ENCODE results near the gene AKIRIN1. TPM values are rescaled to one million over a fixed set of nuclear protein-coding genes. Genes with fewer than 3 reads are reported as not detected.
A peak's percentile ranks its signal among the peaks of the same experiment; 100 is the strongest.
"Not testable (repeated sequence)": the region's sequence is repeated elsewhere in the genome, so short reads cannot be mapped to it uniquely, and the experiment has no call there.

AKIRIN1 gene
- total RNA-seq, 2 donors from 2014 or later: 128 to 137 TPM

DNA sequence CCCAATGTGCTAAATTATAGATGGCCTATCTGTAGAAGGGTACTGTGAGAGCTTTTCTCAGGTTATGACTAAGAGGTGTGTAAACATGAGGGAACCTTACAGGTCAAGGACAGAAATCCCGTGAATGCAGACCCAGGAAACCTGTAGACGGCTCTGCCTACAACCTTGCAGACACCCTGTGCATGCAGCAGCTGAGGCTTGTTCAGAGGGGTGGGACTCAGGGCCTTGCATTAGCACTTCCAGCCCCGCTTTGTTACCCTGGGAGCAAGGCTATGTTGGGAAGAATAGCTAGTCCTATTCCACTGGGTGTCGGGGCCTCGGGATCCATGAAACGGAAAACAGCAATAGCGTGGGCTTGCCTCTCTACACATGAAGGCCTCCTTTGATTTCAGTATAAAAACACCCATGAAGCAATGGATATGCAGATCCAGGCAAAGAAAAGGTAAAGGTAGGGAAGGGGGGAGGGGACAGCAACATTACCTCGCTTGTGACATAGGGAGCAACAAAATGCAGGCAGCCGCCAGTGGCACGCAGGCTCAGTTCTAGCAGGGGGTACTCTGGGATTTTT, 25.6 kb downstream of the AKIRIN1 start:
- H3K27me3 ChIP-seq (ENCODE audit: control insufficient read depth, insufficient read depth, low read length, poor library complexity, severe bottlenecking): no peaks in the 10 kb centered on the region
- H3K4me1 ChIP-seq (ENCODE audit: control insufficient read depth, insufficient read depth, low read length): peaks cover 7% of the 10 kb centered on the region
- WGBS, 2 experiments (ENCODE audit: insufficient coverage in 1 of 2, insufficient read length in 1 of 2): 63 to 65% methylated on average over 6 to 10 of the region's 10 CpGs
- no peaks in the 10 kb centered on the region for H3K9me3 ChIP-seq (ENCODE audit: control insufficient read depth, low read length)
- peaks cover 15% of the 10 kb centered on the region for H3K36me3 ChIP-seq (ENCODE audit: control insufficient read depth, insufficient read depth, low read length)
- DNase-seq: peak; percentile 77
- no peak for TF ChIP-seq CTCF (conservative IDR thresholded peaks at IDR 0.05)
- Mint-ChIP-seq H3K27me3 (ENCODE audit: insufficient read depth) (no peaks in the 10 kb centered on the region), H3K4me3 (no peak overlapping the region), H3K4me1 (peaks cover 16% of the 10 kb centered on the region), H3K27ac (peak overlapping the region; percentile 37), H3K9me3 (no peaks in the 10 kb centered on the region), H3K36me3 (ENCODE audit: low read depth) (peaks cover 22% of the 10 kb centered on the region)
- H3K9ac ChIP-seq (ENCODE audit: extremely low read depth, low read length, poor library complexity, severe bottlenecking): no peak overlapping the region
- H3K27ac ChIP-seq (ENCODE audit: low read depth, low read length): no peak overlapping the region
- H3K4me3 ChIP-seq (ENCODE audit: low read length): no peak overlapping the region

- 75 to 84% methylated on average over 5 of the region's 5 CpGs for WGBS, 2 experiments (ENCODE audit: insufficient coverage in 1 of 2, insufficient read length in 1 of 2)
- Mint-ChIP-seq H3K27me3 (ENCODE audit: insufficient read depth) (no peaks in the 10 kb centered on the region), H3K36me3 (ENCODE audit: low read depth) (peaks cover 16% of the 10 kb centered on the region), H3K27ac (peak overlapping the region; percentile 37), H3K9me3 (no peaks in the 10 kb centered on the region), H3K4me3 (no peak overlapping the region), H3K4me1 (peaks cover 16% of the 10 kb centered on the region)
- Histone ChIP-seq H3K4me3 (ENCODE audit: low read length) (no peak overlapping the region), H3K9me3 (ENCODE audit: control insufficient read depth, low read length) (no peaks in the 10 kb centered on the region), H3K9ac (ENCODE audit: extremely low read depth, low read length, poor library complexity, severe bottlenecking) (no peak overlapping the region), H3K4me1 (ENCODE audit: control insufficient read depth, insufficient read depth, low read length) (peaks cover 7% of the 10 kb centered on the region), H3K27me3 (ENCODE audit: control insufficient read depth, insufficient read depth, low read length, poor library complexity, severe bottlenecking) (no peaks in the 10 kb centered on the region), H3K27ac (ENCODE audit: low read depth, low read length) (no peak overlapping the region), H3K36me3 (ENCODE audit: control insufficient read depth, insufficient read depth, low read length) (peaks cover 9% of the 10 kb centered on the region)
- no peak for TF ChIP-seq CTCF (conservative IDR thresholded peaks at IDR 0.05)
- no peak for DNase-seq
Observed at GRCh38 chr1:39017266-39017665, 26.2 kb downstream of the AKIRIN1 start.

GRCh38 chr1:39020494-39020893, 29.4 kb downstream of the AKIRIN1 start:
- not testable (repeated sequence) for H3K27me3 ChIP-seq (ENCODE audit: control insufficient read depth, insufficient read depth, low read length, poor library complexity, severe bottlenecking); DNase-seq; H3K27ac Mint-ChIP-seq; H3K9me3 Mint-ChIP-seq; H3K4me3 Mint-ChIP-seq; H3K9me3 ChIP-seq (ENCODE audit: control insufficient read depth, low read length); H3K36me3 Mint-ChIP-seq (ENCODE audit: low read depth); H3K27ac ChIP-seq (ENCODE audit: low read depth, low read length); H3K9ac ChIP-seq (ENCODE audit: extremely low read depth, low read length, poor library complexity, severe bottlenecking); H3K4me1 ChIP-seq (ENCODE audit: control insufficient read depth, insufficient read depth, low read length); H3K4me3 ChIP-seq (ENCODE audit: low read length); H3K27me3 Mint-ChIP-seq (ENCODE audit: insufficient read depth); H3K36me3 ChIP-seq (ENCODE audit: control insufficient read depth, insufficient read depth, low read length)
- no CpG with 5 or more reads among the region's 1 CpG for WGBS, 2 experiments (ENCODE audit: insufficient coverage in 1 of 2, insufficient read length in 1 of 2)
- H3K4me1 Mint-ChIP-seq: peaks cover 16% of the 10 kb centered on the region

GRCh38 chr1:39021426-39021825, 30.4 kb downstream of the AKIRIN1 start:
- H3K36me3 ChIP-seq (ENCODE audit: control insufficient read depth, insufficient read depth, low read length): no peaks in the 10 kb centered on the region
- TF ChIP-seq CTCF (conservative IDR thresholded peaks at IDR 0.05): no peak
- H3K9ac ChIP-seq (ENCODE audit: extremely low read depth, low read length, poor library complexity, severe bottlenecking): no peak overlapping the region
- H3K27ac Mint-ChIP-seq: no peak overlapping the region
- no peak overlapping the region for H3K4me3 Mint-ChIP-seq
- H3K27me3 Mint-ChIP-seq (ENCODE audit: insufficient read depth): peaks cover 3% of the 10 kb centered on the region
- no peaks in the 10 kb centered on the region for H3K27me3 ChIP-seq (ENCODE audit: control insufficient read depth, insufficient read depth, low read length, poor library complexity, severe bottlenecking)
- H3K9me3 Mint-ChIP-seq: no peaks in the 10 kb centered on the region
- no peaks in the 10 kb centered on the region for H3K36me3 Mint-ChIP-seq (ENCODE audit: low read depth)
- WGBS, 2 experiments (ENCODE audit: insufficient coverage in 1 of 2, insufficient read length in 1 of 2): 86 to 100% methylated on average over 1 of the region's 1 CpG
- no peak overlapping the region for H3K4me3 ChIP-seq (ENCODE audit: low read length)
- peaks cover 16% of the 10 kb centered on the region for H3K4me1 Mint-ChIP-seq
- H3K4me1 ChIP-seq (ENCODE audit: control insufficient read depth, insufficient read depth, low read length): peaks cover 4% of the 10 kb centered on the region
- no peak overlapping the region for H3K27ac ChIP-seq (ENCODE audit: low read depth, low read length)
- no peak for DNase-seq
- no peaks in the 10 kb centered on the region for H3K9me3 ChIP-seq (ENCODE audit: control insufficient read depth, low read length)
